Endothelial cell of umbilical vein (primary cell): ENCODE measurements around the gene GHRH. TPM values are rescaled to one million over a fixed set of nuclear protein-coding genes. Genes with fewer than 3 reads are reported as not detected.

ENCODE experiments used
- BruUV-seq: library from RNA; stranded (reverse); fragments of 400-500 nt; replicated peaks from 2 replicates; lab custom pipeline; 2021; lab: Mats Ljungman, UMichigan
- CTCF ChIA-PET: fragments of 300-600, 350-600 bp; sonication (Branson Sonifier 250); formaldehyde crosslinking; loops from one replicate; lab custom pipeline; 2021; ENCODE audit warnings: antibody characterized with exemption, inconsistent platforms; lab: Charles Lee
- POLR2A ChIA-PET: fragments of 300-600, 350-600 bp; sonication (Branson Sonifier 250); formaldehyde crosslinking; loops from one replicate; lab custom pipeline; 2021; ENCODE audit warnings: antibody characterized with exemption, inconsistent platforms; lab: Charles Lee
- DNase-seq: peaks from one replicate; pipeline ENCODE4 v3.0.0-alpha.2; 2011; ENCODE audit warnings: low read depth, low spot score
- FAIRE-seq: peaks from 2 replicates; lab custom pipeline; 2011; peaks lifted over from hg19 to GRCh38; lab: Jason Lieb, UNC
- H2AFZ ChIP-seq: 2 replicates; pipeline ENCODE4 v1.6.0; 2012; ENCODE audit warnings: low read depth, low read length, control low read depth, inconsistent platforms
- H3K27ac ChIP-seq: 2 replicates; pipeline ENCODE4 v1.5.1; 2011; ENCODE audit warnings: low read depth, mild to moderate bottlenecking, control low read depth, low read length, moderate library complexity; ENCODE audit not compliant: insufficient read depth
- H3K27me3 ChIP-seq, 2 experiments: 2 replicates each; pipeline versions ENCODE4 v1.6.0 to v1.6.1; 2011; ENCODE audit warnings: low read length in 2 of 2, mixed read lengths in 1 of 2; ENCODE audit not compliant: control insufficient read depth in 2 of 2, insufficient read depth in 2 of 2
- H3K36me3 ChIP-seq, 2 experiments: 2 replicates in 1 of 2; 3 replicates in 1 of 2; pipeline ENCODE4 v1.5.1; 2011; ENCODE audit warnings: low read length in 2 of 2, mild to moderate bottlenecking in 1 of 2, moderate library complexity in 1 of 2; ENCODE audit not compliant: control insufficient read depth in 2 of 2, insufficient read depth in 2 of 2; ENCODE audit errors: extremely low read depth in 1 of 2
- H3K4me1 ChIP-seq: 3 replicates; pipeline ENCODE4 v1.5.1; 2011; ENCODE audit warnings: mild to moderate bottlenecking, low read length; ENCODE audit not compliant: control insufficient read depth, insufficient read depth; ENCODE audit errors: extremely low read depth
- H3K4me2 ChIP-seq: 2 replicates; pipeline ENCODE4 v1.6.1; 2011; ENCODE audit warnings: low read length, control low read depth, mixed read lengths; ENCODE audit not compliant: insufficient read depth
- H3K4me3 ChIP-seq, 3 experiments: fragments of 200-600 bp in 1 of 3; sonication (generic), shearing (Covaris generic) in 1 of 3; replicated peaks in 1 of 3; 2 replicates each; pipeline ENCODE4 v1.5.1; 2011 to 2016; ENCODE audit warnings: control low read depth in 3 of 3, low read length in 3 of 3, mild to moderate bottlenecking in 2 of 3, inconsistent platforms in 1 of 3, low read depth in 1 of 3, moderate library complexity in 1 of 3; ENCODE audit not compliant: insufficient read depth in 1 of 3
- H3K79me2 ChIP-seq: 2 replicates; pipeline ENCODE4 v1.6.0; 2012; ENCODE audit warnings: low read length, inconsistent platforms; ENCODE audit not compliant: control insufficient read depth, insufficient read depth
- H3K9ac ChIP-seq: replicated peaks from 2 replicates; pipeline ENCODE3; 2011; ENCODE audit warnings: low read length, control low read depth; ENCODE audit not compliant: insufficient read depth; ENCODE audit errors: extremely low read depth
- H3K9me1 ChIP-seq: replicated peaks from 3 replicates; pipeline ENCODE4 v1.6.0; 2011; ENCODE audit warnings: mild to moderate bottlenecking, low read length; ENCODE audit not compliant: control insufficient read depth, insufficient read depth; ENCODE audit errors: extremely low read depth
- H3K9me3 ChIP-seq: replicated peaks from 2 replicates; pipeline ENCODE4 v1.5.1; 2012; ENCODE audit warnings: low read length, inconsistent platforms; ENCODE audit not compliant: control insufficient read depth, insufficient read depth
- H4K20me1 ChIP-seq: replicated peaks from 2 replicates; pipeline ENCODE3; 2011; ENCODE audit warnings: mild to moderate bottlenecking, low read length; ENCODE audit not compliant: control insufficient read depth, insufficient read depth; ENCODE audit errors: extremely low read depth
- EZH2 ChIP-seq: IDR thresholded peaks from 2 replicates; pipeline ENCODE4 v1.6.1; 2012; ENCODE audit warnings: borderline replicate concordance, low read depth, mild to moderate bottlenecking, moderate library complexity, low read length, inconsistent platforms; ENCODE audit not compliant: severe bottlenecking
- FOS ChIP-seq: IDR thresholded peaks from 2 replicates; pipeline ENCODE4 v1.6.1; 2011; ENCODE audit warnings: mild to moderate bottlenecking, low read length, moderate library complexity, borderline replicate concordance; ENCODE audit not compliant: insufficient read depth
- GATA2 ChIP-seq: IDR thresholded peaks from 2 replicates; pipeline ENCODE4 v1.7.0; 2011; ENCODE audit warnings: low read depth, mild to moderate bottlenecking, moderate library complexity, mixed read lengths, low read length; ENCODE audit not compliant: insufficient read length, insufficient read depth
- JUN ChIP-seq: IDR thresholded peaks from 2 replicates; pipeline ENCODE4 v1.6.1; 2011; ENCODE audit warnings: borderline replicate concordance, low read depth; ENCODE audit not compliant: insufficient read length, insufficient read depth
- MYC ChIP-seq: IDR thresholded peaks from one replicate; pipeline ENCODE4 v1.6.1; 2011; ENCODE audit warnings: mild to moderate bottlenecking, low read depth, low read length
- POLR2A ChIP-seq: IDR thresholded peaks from 2 replicates; pipeline ENCODE4 v1.6.1; 2012; ENCODE audit warnings: low read depth, mild to moderate bottlenecking, control low read depth, low read length
- POLR2AphosphoS5 ChIP-seq: IDR thresholded peaks from 2 replicates; pipeline ENCODE4 v1.6.1; 2012; ENCODE audit warnings: low read depth, mild to moderate bottlenecking, control low read depth, low read length, moderate library complexity; ENCODE audit not compliant: insufficient read depth
- dilution Hi-C: fragments of 300-500 bp; cut with MboI; formaldehyde crosslinking; loops from one replicate; pipeline ENCODE4 v1.15.0; 2019; ENCODE audit warnings: low sequenced_read_pairs; ENCODE audit not compliant: extremely low pct_ligation_motif_present
- intact Hi-C: fragments of 100-400 bp; cut with micrococcal nuclease; formaldehyde crosslinking; loops from one replicate; pipeline ENCODE4 v1.10.0; 2022
- polyA plus RNA-seq, 4 experiments: library from polyadenylated mRNA; depleted of rRNA in 3 of 4; stranded (reverse) in 3 of 4; unstranded in 1 of 4; fragments of >200 nt; gene quantifications; 2 replicates each; pipeline versions ENCODE4 v1.2.1 to v1.2.3, GENCODE V29; 2011 to 2012; ENCODE audit warnings: missing spikeins in 1 of 4
- total RNA-seq: library from RNA; stranded (reverse); gene quantifications from 2 replicates; pipeline ENCODE4 v1.2.3, GENCODE V29; 2021
- TF ChIP-seq, protein P1 (sequence below): IDR thresholded peaks from 2 replicates; pipeline ENCODE4 v1.6.1; 2011; ENCODE audit not compliant: insufficient read depth, insufficient read length
- TF ChIP-seq, protein P2 (sequence below), 2 donors: IDR thresholded peaks; 1 replicate in 1 of 2; 2 replicates in 1 of 2; pipeline ENCODE4 v1.5.1; 2011; ENCODE audit warnings: low read length in 2 of 2, mild to moderate bottlenecking in 2 of 2, moderate library complexity in 2 of 2, control low read depth in 1 of 2, inconsistent platforms in 1 of 2, low read depth in 1 of 2; ENCODE audit not compliant: insufficient read depth in 1 of 2; ENCODE audit errors: extremely low read depth in 1 of 2

GHRH gene
- total and polyA plus RNA-seq, 2 donors (not counting 3 experiments of a cell fraction or from before 2014, with no cell fraction given) = not detected

DNA sequence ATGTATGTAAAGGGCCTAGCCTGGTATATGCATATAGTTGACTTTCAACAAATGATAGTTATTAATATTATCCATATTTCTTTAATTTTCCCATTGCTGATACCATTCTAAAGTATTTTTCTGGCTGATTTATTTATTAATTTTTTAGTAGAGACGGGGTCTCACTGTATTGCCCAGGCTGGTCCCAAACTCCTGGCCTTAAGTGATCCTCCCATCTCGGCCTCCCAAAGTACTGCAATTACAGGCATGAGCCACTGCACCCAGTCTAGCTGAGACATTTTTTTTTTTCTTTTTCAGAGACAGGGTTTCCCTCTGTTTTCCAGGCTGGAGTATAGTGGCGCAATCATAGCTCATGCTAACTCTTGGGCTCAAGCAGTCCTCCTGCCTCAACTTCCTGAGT, 52.4 kb downstream of the GHRH start:
- Histone ChIP-seq H3K4me3 (no peak overlapping the region), H2AFZ (no peak overlapping the region), H3K9me1 (no peaks in the 10 kb centered on the region), H3K27ac (no peak overlapping the region), H3K4me2 (no peak overlapping the region), H3K79me2 (peaks cover 7% of the 10 kb centered on the region), H3K36me3 (peaks cover 33 to 41% of the 10 kb centered on the region in 2 experiments), H3K9ac (no peak overlapping the region), H4K20me1 (no peaks in the 10 kb centered on the region), H3K4me1 (no peaks in the 10 kb centered on the region), H3K27me3 (no peaks in the 10 kb centered on the region), H3K9me3 (no peaks in the 10 kb centered on the region)
- no peak for TF ChIP-seq POLR2A
- TF ChIP-seq POLR2AphosphoS5 = no peak
- TF ChIP-seq GATA2 = no peak
- TF ChIP-seq, protein P1, sequence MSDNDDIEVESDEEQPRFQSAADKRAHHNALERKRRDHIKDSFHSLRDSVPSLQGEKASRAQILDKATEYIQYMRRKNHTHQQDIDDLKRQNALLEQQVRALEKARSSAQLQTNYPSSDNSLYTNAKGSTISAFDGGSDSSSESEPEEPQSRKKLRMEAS = no peak
- TF ChIP-seq, protein P2, sequence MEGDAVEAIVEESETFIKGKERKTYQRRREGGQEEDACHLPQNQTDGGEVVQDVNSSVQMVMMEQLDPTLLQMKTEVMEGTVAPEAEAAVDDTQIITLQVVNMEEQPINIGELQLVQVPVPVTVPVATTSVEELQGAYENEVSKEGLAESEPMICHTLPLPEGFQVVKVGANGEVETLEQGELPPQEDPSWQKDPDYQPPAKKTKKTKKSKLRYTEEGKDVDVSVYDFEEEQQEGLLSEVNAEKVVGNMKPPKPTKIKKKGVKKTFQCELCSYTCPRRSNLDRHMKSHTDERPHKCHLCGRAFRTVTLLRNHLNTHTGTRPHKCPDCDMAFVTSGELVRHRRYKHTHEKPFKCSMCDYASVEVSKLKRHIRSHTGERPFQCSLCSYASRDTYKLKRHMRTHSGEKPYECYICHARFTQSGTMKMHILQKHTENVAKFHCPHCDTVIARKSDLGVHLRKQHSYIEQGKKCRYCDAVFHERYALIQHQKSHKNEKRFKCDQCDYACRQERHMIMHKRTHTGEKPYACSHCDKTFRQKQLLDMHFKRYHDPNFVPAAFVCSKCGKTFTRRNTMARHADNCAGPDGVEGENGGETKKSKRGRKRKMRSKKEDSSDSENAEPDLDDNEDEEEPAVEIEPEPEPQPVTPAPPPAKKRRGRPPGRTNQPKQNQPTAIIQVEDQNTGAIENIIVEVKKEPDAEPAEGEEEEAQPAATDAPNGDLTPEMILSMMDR (IDR thresholded peaks at IDR 0.05; ENCODE audit: extremely low read depth in 1 of 2, insufficient read depth in 1 of 2, low read depth in 1 of 2, low read length in 2 of 2) = no peak
- TF ChIP-seq EZH2 = no peak
- no peak for TF ChIP-seq FOS
- TF ChIP-seq MYC = no peak
- TF ChIP-seq JUN = no peak
- CTCF ChIA-PET = interaction anchor here (0.5 to 2.2 kb wide), 3 partner anchors 14 to 46 kb away, joined by 4 to 9 read pairs (median 5); no protein-coding TSS in a partner anchor
- FAIRE-seq (no peak), DNase-seq (no peak)
- no TSS peak for BruUV-seq
- dilution Hi-C loops (no loop called here), intact Hi-C loops (no loop called here)
- POLR2A ChIA-PET = no interaction called here
